Measurements from ENCODE around the gene OR5H14.

Gene OR5H14

GRCh38 chr3:98199020-98199419 lies 51.7 kb downstream of the OR5H14 start:
- no peak for DNase-seq (ENCODE audit: low spot score)
